HG03378 (cell line): Measurements from ENCODE around the gene TRMT13.

Experiments
- ATAC-seq: cut with Tn5 transposase; IDR thresholded peaks from one replicate; pipeline ENCODE4 v1.9.1; 2021; ENCODE audit warnings: mild to moderate bottlenecking, moderate library complexity; ENCODE audit not compliant: unreplicated experiment

Gene TRMT13

GRCh38 chr1:100132566-100133477 lies at the start of gene TRMT13, which contains the start of gene SASS6:
Gene TRMT13 (plus strand): TSS chr1:100133163. CDS start chr1:100133169, 6 bp downstream.
Gene SASS6 (minus strand): TSS chr1:100132930. CDS start chr1:100132814, 116 bp downstream.
- ATAC-seq = peak; percentile 91

DNA sequence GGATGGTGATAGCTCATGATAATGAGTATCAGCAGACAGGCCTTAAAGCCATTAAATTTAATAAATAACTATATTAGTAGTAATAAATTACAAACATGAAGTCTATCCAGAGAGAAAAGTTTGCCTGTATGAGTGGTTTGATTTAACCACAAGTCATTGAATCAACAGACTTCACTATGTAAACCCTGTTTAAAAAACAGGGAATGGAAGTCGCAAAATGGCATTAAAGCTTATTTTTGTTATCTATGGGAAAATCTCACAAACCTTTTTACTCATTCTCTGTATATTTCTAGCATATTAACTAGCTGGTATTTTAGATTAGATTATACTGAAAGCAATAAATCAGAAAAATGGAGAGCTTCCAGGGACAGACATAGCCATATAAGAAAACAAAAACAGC lies 45.6 kb upstream of the TRMT13 start:
- no peak for ATAC-seq

- no peak for ATAC-seq
Measured at GRCh38 chr1:100089082-100089481, 43.9 kb upstream of the TRMT13 start.

GRCh38 chr1:100090471-100090870 lies 42.5 kb upstream of the TRMT13 start:
- ATAC-seq = no peak

DNA sequence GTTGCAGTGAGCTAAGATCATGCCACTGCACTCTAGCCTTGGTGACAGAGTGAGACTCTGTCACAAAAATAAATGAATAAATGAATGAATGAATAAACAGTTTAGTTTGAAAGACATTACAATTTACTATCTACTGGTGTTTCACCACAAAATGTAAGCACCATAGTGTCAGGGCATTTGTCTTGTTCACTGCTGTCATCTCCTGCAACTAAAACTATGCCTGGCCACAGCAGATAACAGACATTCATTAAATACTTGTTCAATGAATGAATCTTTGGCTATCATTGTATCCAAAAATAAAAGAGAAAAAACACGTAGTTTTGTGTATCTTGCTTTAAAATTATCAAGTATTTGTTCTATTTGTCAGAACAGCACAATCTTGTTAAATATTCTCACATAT lies 32.8 kb upstream of the TRMT13 start:
- no peak for ATAC-seq

DNA sequence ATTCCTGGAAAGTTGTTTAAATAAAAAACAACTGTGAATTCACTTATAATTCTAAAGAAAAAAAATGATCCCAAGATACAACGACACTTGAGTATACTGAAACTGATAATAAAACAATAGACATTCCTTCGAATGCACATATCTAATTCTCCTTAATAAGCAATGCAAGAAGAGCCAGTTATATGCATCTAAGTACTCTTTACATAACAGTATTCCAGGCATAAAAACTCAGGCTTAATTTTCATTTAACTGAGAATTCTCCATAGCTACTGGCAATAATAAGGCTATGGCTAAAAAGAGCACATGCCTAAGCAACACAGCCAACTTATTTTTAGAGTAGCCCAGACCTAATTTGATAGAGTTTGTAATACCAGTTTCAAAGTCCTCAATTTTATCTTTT lies 31.4 kb upstream of the TRMT13 start:
- no peak for ATAC-seq

DNA sequence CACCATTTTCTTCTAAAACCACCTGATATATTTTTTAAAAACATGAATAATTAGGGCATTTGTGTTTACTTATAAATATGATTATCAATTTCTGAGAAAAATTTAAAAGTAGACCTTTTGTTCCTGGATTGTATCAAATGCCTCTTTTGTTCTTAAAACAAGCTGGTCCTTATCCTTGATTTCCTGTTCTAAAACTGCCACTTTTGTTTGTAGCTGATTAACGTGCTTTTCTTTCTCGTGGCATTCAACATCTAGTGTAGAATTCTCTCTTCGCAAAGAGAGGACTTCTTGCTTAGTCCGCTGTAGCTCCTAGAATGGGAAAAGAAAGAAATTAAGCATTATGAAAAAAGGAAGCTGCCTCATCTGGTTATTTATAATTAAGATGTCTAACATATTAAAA lies 25.3 kb upstream of the TRMT13 start:
- no peak for ATAC-seq

DNA sequence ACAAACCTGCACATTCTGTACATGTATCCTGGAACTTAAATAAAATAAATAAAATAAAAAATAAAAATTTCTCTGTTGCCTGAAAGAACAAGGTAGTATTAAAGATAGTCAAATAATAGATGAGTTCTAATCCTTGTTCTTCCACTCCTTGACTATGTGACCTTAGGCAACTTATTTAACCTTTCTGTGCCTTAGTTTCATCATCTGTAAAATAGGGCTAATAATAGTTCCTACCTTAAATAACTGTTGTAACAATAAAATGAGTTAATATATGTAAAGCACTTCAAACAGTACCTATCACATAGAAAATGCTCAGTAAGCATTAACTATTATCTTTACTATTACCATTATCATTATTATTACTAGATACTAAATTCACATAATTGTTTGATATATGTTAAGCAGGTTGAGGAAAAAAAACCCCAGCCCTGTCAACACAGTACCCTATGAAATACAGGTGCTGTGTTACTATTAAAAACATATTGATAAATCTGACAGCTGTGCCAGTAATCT lies 23.4 kb upstream of the TRMT13 start:
- no peak for ATAC-seq

DNA sequence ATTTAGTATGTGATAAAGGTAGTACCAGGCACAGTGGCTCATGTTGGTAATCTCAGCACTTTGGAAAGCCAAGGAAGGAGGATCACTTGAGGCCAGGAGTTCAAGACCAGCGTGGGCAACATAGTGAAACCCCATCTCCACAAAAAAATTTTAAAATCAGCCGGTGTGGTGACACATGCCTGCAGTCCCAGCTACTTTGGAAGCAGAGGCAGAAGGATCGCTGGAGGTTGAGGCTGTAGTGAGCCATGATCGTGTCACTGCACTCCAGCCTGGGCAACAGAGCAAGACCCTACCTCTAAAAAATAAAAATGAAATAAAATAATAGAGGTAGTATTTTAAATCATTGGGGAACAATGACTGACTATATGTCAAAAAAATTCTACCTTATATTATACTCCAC lies 17.4 kb upstream of the TRMT13 start:
- no peak for ATAC-seq

DNA sequence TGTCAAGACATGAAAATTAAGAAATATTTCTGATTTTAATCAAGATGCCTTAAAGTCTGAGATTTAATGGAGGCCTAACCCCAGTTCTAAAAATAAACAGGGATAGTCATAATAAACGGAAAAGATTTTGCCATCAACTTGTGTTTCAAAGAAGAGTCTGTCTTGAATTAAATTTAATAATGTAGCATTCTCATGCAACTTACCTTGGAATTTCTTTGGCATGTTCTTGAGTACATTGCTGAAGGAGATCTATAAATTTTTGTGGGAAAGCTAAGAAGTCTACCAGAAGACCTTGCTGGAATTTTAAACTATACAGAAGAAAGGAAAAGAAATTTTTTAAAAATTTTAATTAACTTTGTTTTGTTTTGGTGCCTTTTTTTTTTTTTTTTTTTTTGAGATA lies 10.8 kb upstream of the TRMT13 start:
- no peak for ATAC-seq

- ATAC-seq = no peak
Measured at GRCh38 chr1:100127226-100127625, 5.7 kb upstream of the TRMT13 start.

- ATAC-seq = no peak
Measured at GRCh38 chr1:100130552-100131077, 2.3 kb upstream of the TRMT13 start.

DNA sequence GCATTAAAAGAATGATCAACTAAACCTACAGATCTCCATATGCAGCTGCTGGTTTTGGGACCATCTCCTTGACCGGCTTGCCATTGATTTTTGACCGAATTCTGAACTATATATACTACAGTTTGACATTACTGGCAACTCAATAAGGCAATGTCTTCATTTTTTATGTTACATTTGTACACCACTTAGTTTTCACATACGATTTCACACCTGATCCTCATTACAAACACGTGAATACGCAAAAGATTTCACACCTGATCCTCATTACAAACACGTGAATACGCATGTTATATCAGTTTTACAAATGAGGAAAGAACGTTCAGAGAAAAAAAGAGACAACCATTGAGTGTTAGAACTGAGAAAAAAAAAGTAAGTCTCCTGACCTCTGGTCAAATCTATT lies 1.3 kb upstream of the TRMT13 start:
- ATAC-seq = no peak

- no peak for ATAC-seq
Measured at GRCh38 chr1:100134872-100135271, 1.9 kb downstream of the TRMT13 start.

DNA sequence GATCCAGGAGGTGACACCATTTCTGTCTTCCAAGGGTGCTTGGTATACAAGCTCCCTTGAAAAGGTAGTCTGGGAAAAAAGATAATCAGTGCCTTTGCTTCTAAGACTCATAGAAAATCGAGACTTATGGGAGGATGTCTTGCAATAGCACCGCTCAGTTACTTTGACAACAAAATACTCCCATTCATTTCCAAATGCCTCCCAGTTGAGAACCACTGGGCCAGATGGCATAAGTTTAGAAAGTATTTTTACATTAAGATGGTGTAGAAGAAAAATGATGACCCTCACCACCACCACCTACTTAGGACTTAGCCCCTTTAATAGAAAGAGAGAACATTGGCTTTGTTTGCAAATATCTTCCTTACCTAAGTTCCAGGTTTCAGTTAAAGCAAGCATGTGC lies 4.6 kb downstream of the TRMT13 start:
- ATAC-seq = no peak

DNA sequence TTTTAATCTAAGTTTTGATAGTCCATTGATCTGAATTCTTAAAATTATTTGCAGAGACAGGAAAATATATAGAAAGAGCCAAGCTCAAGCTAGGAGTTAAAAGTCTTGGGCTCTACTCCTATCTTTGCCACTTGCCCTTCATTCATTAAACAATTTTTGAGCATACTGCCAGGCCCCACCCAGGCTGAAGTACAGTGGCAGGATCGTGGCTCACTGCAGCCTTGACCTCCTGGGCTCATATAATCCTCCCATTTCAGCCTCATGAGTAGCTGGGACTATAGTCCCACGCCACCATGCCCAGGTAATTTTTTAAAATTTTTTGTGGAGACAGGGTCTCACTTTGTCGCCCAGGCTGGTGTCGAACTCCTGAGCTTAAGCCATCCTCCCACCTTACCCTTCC lies 8.2 kb downstream of the TRMT13 start:
- ATAC-seq = no peak

GRCh38 chr1:100142343-100142742 lies 9.4 kb downstream of the TRMT13 start:
- no peak for ATAC-seq

GRCh38 chr1:100145116-100145515 lies 12.2 kb downstream of the TRMT13 start:
- ATAC-seq = no peak

- no peak for ATAC-seq
Measured at GRCh38 chr1:100146958-100147357, 14.0 kb downstream of the TRMT13 start.

DNA sequence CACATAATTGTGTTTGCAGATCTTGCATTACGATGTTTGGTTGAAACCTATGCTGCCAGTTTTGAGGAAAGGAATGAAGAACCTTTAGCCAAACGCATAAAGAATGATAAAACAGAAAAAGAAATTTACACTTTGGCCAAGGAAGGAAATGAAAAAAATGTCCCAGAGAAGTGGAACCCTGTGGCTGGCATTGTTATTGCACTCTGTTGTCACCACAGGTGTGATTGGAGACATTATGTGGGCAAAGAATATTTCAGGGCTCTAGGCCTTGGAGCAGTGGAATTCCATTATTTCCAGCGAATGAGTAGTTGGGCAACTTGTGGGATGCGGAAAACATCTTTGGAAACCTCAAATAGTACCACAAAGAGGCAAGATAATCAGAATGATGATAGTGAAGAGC lies 14.9 kb downstream of the TRMT13 start:
- no peak for ATAC-seq

GRCh38 chr1:100151679-100152078 lies 18.7 kb downstream of the TRMT13 start:
- no peak for ATAC-seq

- ATAC-seq = peak; percentile 79
Measured at GRCh38 chr1:100152271-100152670, 19.3 kb downstream of the TRMT13 start.
